HL-60/S4 (cell line): ENCODE results near the gene KIF3C.

Source experiments
- in situ Hi-C: fragments of 300-500 bp; cut with MboI; formaldehyde crosslinking; loops from 2 replicates; pipeline ENCODE4 v1.14.3; 2022; ENCODE audit warnings: low sequenced_read_pairs

Gene KIF3C

GRCh38 chr2:26000561-26001082, 18.3 kb upstream of the KIF3C start:
- in situ Hi-C loops = no loop called here

- in situ Hi-C loops = loop anchor here (10.0 kb wide), 1 partner anchor 145 kb away; no protein-coding TSS in a partner anchor
These were observed 17.1 kb upstream of the KIF3C start for GRCh38 chr2:25999406-25999805.

GRCh38 chr2:25998816-25999383, 16.6 kb upstream of the KIF3C start:
- in situ Hi-C loops = loop anchor here (10.0 kb wide), 1 partner anchor 146 kb away; no protein-coding TSS in a partner anchor

GRCh38 chr2:25996844-25997243, 14.5 kb upstream of the KIF3C start:
- in situ Hi-C loops = loop anchor here (10.0 kb wide), 1 partner anchor 148 kb away; no protein-coding TSS in a partner anchor

GRCh38 chr2:25994509-25994908, 12.2 kb upstream of the KIF3C start:
- in situ Hi-C loops = loop anchor here (10.0 kb wide), 1 partner anchor 150 kb away; no protein-coding TSS in a partner anchor

GRCh38 chr2:25993049-25993448, 10.8 kb upstream of the KIF3C start:
- in situ Hi-C loops = loop anchor here (10.0 kb wide), 1 partner anchor 152 kb away; no protein-coding TSS in a partner anchor

GRCh38 chr2:25992556-25992955, 10.3 kb upstream of the KIF3C start:
- in situ Hi-C loops = loop anchor here (10.0 kb wide), 1 partner anchor 152 kb away; no protein-coding TSS in a partner anchor

GRCh38 chr2:25991965-25992364, 9.7 kb upstream of the KIF3C start:
- in situ Hi-C loops = loop anchor here (10.0 kb wide), 1 partner anchor 153 kb away; no protein-coding TSS in a partner anchor

- in situ Hi-C loops = no loop called here
These were observed 6.9 kb upstream of the KIF3C start for GRCh38 chr2:25989154-25989553.

GRCh38 chr2:25988134-25988533, 5.8 kb upstream of the KIF3C start:
- in situ Hi-C loops = no loop called here

- in situ Hi-C loops = no loop called here
These were observed 1.4 kb upstream of the KIF3C start for GRCh38 chr2:25983735-25984134.

GRCh38 chr2:25982968-25983280, 627 bp upstream of the KIF3C start:
- in situ Hi-C loops = no loop called here

GRCh38 chr2:25981596-25982272, 563 bp downstream of the KIF3C start:
- in situ Hi-C loops = no loop called here

- in situ Hi-C loops = no loop called here
These were observed 1.3 kb downstream of the KIF3C start for GRCh38 chr2:25980951-25981350.

- in situ Hi-C loops = no loop called here
These were observed 2.0 kb downstream of the KIF3C start for GRCh38 chr2:25980076-25980887.

- in situ Hi-C loops = no loop called here
These were observed 3.3 kb downstream of the KIF3C start for GRCh38 chr2:25979001-25979400.

GRCh38 chr2:25977768-25978167, 4.5 kb downstream of the KIF3C start:
- in situ Hi-C loops = no loop called here

- in situ Hi-C loops = no loop called here
These were observed 5.1 kb downstream of the KIF3C start for GRCh38 chr2:25976983-25977741.

GRCh38 chr2:25972049-25972823, 10.1 kb downstream of the KIF3C start:
- in situ Hi-C loops = loop anchor here (25.0 kb wide), 1 partner anchor 490 kb away; no protein-coding TSS in a partner anchor

GRCh38 chr2:25971596-25971995, 10.7 kb downstream of the KIF3C start:
- in situ Hi-C loops = loop anchor here (25.0 kb wide), 1 partner anchor 491 kb away; no protein-coding TSS in a partner anchor
